ENCODE results near the gene ACTL6A. TPM values are rescaled to one million over a fixed set of nuclear protein-coding genes. Genes with fewer than 3 reads are reported as not detected.
A peak's percentile ranks its signal among the peaks of the same experiment; 100 is the strongest.

The ACTL6A gene
- total RNA-seq, 1 donor = 42.0 TPM

- peak overlapping the region; percentile 74 for H3K4me2 ChIP-seq (ENCODE audit: insufficient read depth, low read length)
- H3K9me3 ChIP-seq (ENCODE audit: low read depth, low read length) = no peaks in the 10 kb centered on the region
- H3K4me3 ChIP-seq (ENCODE audit: insufficient read depth, low read length) = peak overlapping the region; percentile 52
- no peak for TF ChIP-seq CTCF (IDR thresholded peaks at IDR 0.05; ENCODE audit: extremely low read depth, low read depth, low read length)
- no peaks in the 10 kb centered on the region for H3K79me2 ChIP-seq (ENCODE audit: insufficient read depth, low read length)
- H4K20me1 ChIP-seq (ENCODE audit: insufficient read depth, low read length) = no peaks in the 10 kb centered on the region
- DNase-seq (ENCODE audit: insufficient read length, low spot score, missing footprints) = peak; percentile 71
- H3K4me1 ChIP-seq (ENCODE audit: insufficient read depth, low read length) = peaks cover 6% of the 10 kb centered on the region
- H3K27me3 ChIP-seq (ENCODE audit: insufficient read depth, low read length) = no peaks in the 10 kb centered on the region
- no peak overlapping the region for H3K27ac ChIP-seq (ENCODE audit: low read depth, low read length)
- H2AFZ ChIP-seq (ENCODE audit: low read length) = peak overlapping the region; percentile 98
- H3K36me3 ChIP-seq (ENCODE audit: insufficient read depth, low read length) = no peaks in the 10 kb centered on the region
Measured at GRCh38 chr3:179526989-179527391, 35.7 kb upstream of the ACTL6A start.

- no peak overlapping the region for H3K27ac ChIP-seq (ENCODE audit: low read depth, low read length)
- H2AFZ ChIP-seq (ENCODE audit: low read length) = peak overlapping the region; percentile 31
- no peak overlapping the region for H3K4me2 ChIP-seq (ENCODE audit: insufficient read depth, low read length)
- no peaks in the 10 kb centered on the region for H3K36me3 ChIP-seq (ENCODE audit: insufficient read depth, low read length)
- peaks cover 6% of the 10 kb centered on the region for H3K4me1 ChIP-seq (ENCODE audit: insufficient read depth, low read length)
- TF ChIP-seq CTCF (IDR thresholded peaks at IDR 0.05; ENCODE audit: extremely low read depth, low read depth, low read length) = no peak
- no peak for DNase-seq (ENCODE audit: insufficient read length, low spot score, missing footprints)
- no peaks in the 10 kb centered on the region for H3K27me3 ChIP-seq (ENCODE audit: insufficient read depth, low read length)
- no peaks in the 10 kb centered on the region for H3K79me2 ChIP-seq (ENCODE audit: insufficient read depth, low read length)
- no peak overlapping the region for H3K4me3 ChIP-seq (ENCODE audit: insufficient read depth, low read length)
- no peaks in the 10 kb centered on the region for H3K9me3 ChIP-seq (ENCODE audit: low read depth, low read length)
- no peaks in the 10 kb centered on the region for H4K20me1 ChIP-seq (ENCODE audit: insufficient read depth, low read length)
Measured at GRCh38 chr3:179528772-179529171, 34.0 kb upstream of the ACTL6A start.

- no peaks in the 10 kb centered on the region for H3K9me3 ChIP-seq (ENCODE audit: low read depth, low read length)
- H3K4me2 ChIP-seq (ENCODE audit: insufficient read depth, low read length) = no peak overlapping the region
- no peaks in the 10 kb centered on the region for H3K27me3 ChIP-seq (ENCODE audit: insufficient read depth, low read length)
- no peaks in the 10 kb centered on the region for H4K20me1 ChIP-seq (ENCODE audit: insufficient read depth, low read length)
- no peak overlapping the region for H3K27ac ChIP-seq (ENCODE audit: low read depth, low read length)
- no peak for TF ChIP-seq CTCF (IDR thresholded peaks at IDR 0.05; ENCODE audit: extremely low read depth, low read depth, low read length)
- H3K4me3 ChIP-seq (ENCODE audit: insufficient read depth, low read length) = no peak overlapping the region
- no peak overlapping the region for H2AFZ ChIP-seq (ENCODE audit: low read length)
- no peak for DNase-seq (ENCODE audit: insufficient read length, low spot score, missing footprints)
- no peaks in the 10 kb centered on the region for H3K36me3 ChIP-seq (ENCODE audit: insufficient read depth, low read length)
- H3K4me1 ChIP-seq (ENCODE audit: insufficient read depth, low read length) = peaks cover 6% of the 10 kb centered on the region
- no peaks in the 10 kb centered on the region for H3K79me2 ChIP-seq (ENCODE audit: insufficient read depth, low read length)
Measured at GRCh38 chr3:179531576-179531975, 31.1 kb upstream of the ACTL6A start.

GRCh38 chr3:179533274-179533673 is 29.5 kb upstream of the ACTL6A start:
- Histone ChIP-seq H3K9me3 (ENCODE audit: low read depth, low read length) (no peaks in the 10 kb centered on the region), H3K27ac (ENCODE audit: low read depth, low read length) (no peak overlapping the region), H3K4me2 (ENCODE audit: insufficient read depth, low read length) (no peak overlapping the region), H3K27me3 (ENCODE audit: insufficient read depth, low read length) (no peaks in the 10 kb centered on the region), H3K36me3 (ENCODE audit: insufficient read depth, low read length) (no peaks in the 10 kb centered on the region), H4K20me1 (ENCODE audit: insufficient read depth, low read length) (no peaks in the 10 kb centered on the region), H3K4me1 (ENCODE audit: insufficient read depth, low read length) (no peaks in the 10 kb centered on the region), H3K79me2 (ENCODE audit: insufficient read depth, low read length) (no peaks in the 10 kb centered on the region), H3K4me3 (ENCODE audit: insufficient read depth, low read length) (no peak overlapping the region), H2AFZ (ENCODE audit: low read length) (no peak overlapping the region)
- DNase-seq (ENCODE audit: insufficient read length, low spot score, missing footprints) = no peak
- TF ChIP-seq CTCF (IDR thresholded peaks at IDR 0.05; ENCODE audit: extremely low read depth, low read depth, low read length) = no peak

Data from osteoblast (primary cell).